Vagina (tissue), 2 donors: ENCODE data around the gene SLC30A3. TPM values are rescaled to one million over a fixed set of nuclear protein-coding genes. Genes with fewer than 3 reads are reported as not detected.

Source experiments
- DNase-seq, 2 donors: peaks; one replicate each; pipeline ENCODE4 v3.0.0-alpha.2; 2017; ENCODE audit errors: extremely low spot score in 2 of 2
- H3K27ac ChIP-seq: fragments of 200-600 bp; sonication (generic); one replicate; pipeline ENCODE4 v1.5.1; 2019
- H3K27me3 ChIP-seq: fragments of 200-600 bp; sonication (generic); one replicate; pipeline ENCODE4 v1.5.1; 2019
- H3K36me3 ChIP-seq, 2 donors: fragments of 200-600 bp; sonication (generic); one replicate each; pipeline ENCODE4 v1.5.1; 2017 to 2019
- H3K4me1 ChIP-seq: fragments of 200-600 bp; sonication (generic); one replicate; pipeline ENCODE4 v1.5.1; 2019
- H3K4me3 ChIP-seq, 2 donors: fragments of 200-600 bp; sonication (generic); 1 replicate in 1 of 2; 2 replicates in 1 of 2; pipeline ENCODE4 v1.5.1; 2016 to 2019
- H3K9me3 ChIP-seq: fragments of 200-600 bp; sonication (generic); one replicate; pipeline ENCODE4 v1.5.1; 2019
- POLR2A ChIP-seq, 2 donors: fragments of 450-650 bp; IDR thresholded peaks; one replicate each; pipeline ENCODE4 v1.6.1; 2017; ENCODE audit warnings: antibody characterized with exemption in 2 of 2, mild to moderate bottlenecking in 2 of 2, moderate library complexity in 2 of 2
- POLR2AphosphoS5 ChIP-seq, 2 donors: sonication (generic); formaldehyde crosslinking; IDR thresholded peaks; one replicate each; pipeline ENCODE4 v1.9.0; 2017; ENCODE audit warnings: antibody characterized with exemption in 2 of 2, mild to moderate bottlenecking in 2 of 2, low read depth in 1 of 2; ENCODE audit not compliant: insufficient read depth in 1 of 2
- intact Hi-C: fragments of 100-400 bp; cut with DNase I; formaldehyde crosslinking; loops from one replicate; pipeline ENCODE4 v1.15.1; 2023
- total RNA-seq: library from RNA; depleted of rRNA; stranded (reverse); fragments of >200 nt; gene quantifications from one replicate; pipeline ENCODE4 v1.2.3, GENCODE V29; 2016
- TF ChIP-seq, protein P1 (sequence below), 3 experiments: fragments of 450-650 bp in 2 of 3; fragments of 200-600 bp in 1 of 3; sonication (generic) in 1 of 3; IDR thresholded peaks; one replicate each; pipeline ENCODE4 v1.5.1; 2017 to 2019; ENCODE audit warnings: antibody characterized with exemption in 3 of 3, mild to moderate bottlenecking in 2 of 3, moderate library complexity in 2 of 3

The SLC30A3 gene, protein sequence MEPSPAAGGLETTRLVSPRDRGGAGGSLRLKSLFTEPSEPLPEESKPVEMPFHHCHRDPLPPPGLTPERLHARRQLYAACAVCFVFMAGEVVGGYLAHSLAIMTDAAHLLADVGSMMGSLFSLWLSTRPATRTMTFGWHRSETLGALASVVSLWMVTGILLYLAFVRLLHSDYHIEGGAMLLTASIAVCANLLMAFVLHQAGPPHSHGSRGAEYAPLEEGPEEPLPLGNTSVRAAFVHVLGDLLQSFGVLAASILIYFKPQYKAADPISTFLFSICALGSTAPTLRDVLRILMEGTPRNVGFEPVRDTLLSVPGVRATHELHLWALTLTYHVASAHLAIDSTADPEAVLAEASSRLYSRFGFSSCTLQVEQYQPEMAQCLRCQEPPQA
- total RNA-seq = 1.2 TPM

DNA sequence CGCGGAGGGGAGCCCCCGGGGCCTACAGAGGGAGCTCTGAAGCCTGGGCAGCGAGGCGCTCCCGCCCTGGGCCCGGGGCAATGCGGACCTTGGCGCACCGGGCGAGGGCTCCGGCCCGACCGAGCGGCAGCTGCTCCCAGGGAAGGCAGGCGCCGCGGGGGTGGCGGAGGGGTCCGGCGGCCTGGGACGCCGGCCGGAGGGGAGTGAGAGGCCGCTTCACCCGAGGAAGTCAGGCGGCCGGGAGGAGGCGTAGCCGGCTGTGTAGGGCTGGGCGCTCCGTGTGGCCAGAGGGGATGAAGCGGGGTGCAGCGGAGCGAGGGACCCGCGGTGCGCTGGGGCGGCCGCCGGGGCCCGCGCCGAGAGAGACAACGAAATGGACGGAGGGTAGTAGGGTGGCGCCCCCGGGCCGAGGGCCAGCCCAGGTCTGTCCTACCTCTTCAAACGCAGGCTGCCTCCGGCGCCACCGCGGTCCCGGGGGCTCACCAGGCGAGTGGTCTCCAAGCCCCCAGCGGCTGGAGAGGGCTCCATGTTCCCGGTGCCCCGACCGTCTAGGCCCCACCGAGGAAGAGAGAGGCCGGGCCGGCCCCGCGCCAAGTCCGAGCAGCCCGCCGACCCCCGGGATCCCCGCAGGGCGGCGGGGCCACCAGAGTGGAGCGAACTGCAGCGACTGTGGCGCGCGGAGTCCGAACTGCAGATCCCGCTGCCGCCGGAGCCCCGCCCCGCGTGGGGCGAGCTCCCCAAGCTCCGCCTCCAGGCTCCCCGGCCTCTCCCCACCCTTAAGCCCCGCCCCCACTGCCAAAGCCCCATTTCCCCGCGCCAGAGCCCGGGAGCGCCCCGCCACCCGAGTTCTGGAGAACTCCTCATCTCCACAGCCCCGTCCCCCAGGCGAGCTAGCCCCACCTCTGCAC, at the start of gene SLC30A3:
Gene SLC30A3, minus strand, starts transcription at position 669 of the 908 bp plus-strand sequence. Its CDS starts 141 bp downstream, at position 528.
- Histone ChIP-seq H3K9me3 (no peaks in the 10 kb centered on the region), H3K4me1 (peaks cover 31% of the 10 kb centered on the region), H3K27ac (no peak within 1 kb of the TSS), H3K27me3 (peaks cover 30% of the 10 kb centered on the region), H3K36me3 (no peaks in the 10 kb centered on the region), H3K4me3 (peak within 1 kb of the TSS; percentile 37 to 45)
- no peak for TF ChIP-seq POLR2A (IDR thresholded peaks at IDR 0.05)
- TF ChIP-seq, protein P1, sequence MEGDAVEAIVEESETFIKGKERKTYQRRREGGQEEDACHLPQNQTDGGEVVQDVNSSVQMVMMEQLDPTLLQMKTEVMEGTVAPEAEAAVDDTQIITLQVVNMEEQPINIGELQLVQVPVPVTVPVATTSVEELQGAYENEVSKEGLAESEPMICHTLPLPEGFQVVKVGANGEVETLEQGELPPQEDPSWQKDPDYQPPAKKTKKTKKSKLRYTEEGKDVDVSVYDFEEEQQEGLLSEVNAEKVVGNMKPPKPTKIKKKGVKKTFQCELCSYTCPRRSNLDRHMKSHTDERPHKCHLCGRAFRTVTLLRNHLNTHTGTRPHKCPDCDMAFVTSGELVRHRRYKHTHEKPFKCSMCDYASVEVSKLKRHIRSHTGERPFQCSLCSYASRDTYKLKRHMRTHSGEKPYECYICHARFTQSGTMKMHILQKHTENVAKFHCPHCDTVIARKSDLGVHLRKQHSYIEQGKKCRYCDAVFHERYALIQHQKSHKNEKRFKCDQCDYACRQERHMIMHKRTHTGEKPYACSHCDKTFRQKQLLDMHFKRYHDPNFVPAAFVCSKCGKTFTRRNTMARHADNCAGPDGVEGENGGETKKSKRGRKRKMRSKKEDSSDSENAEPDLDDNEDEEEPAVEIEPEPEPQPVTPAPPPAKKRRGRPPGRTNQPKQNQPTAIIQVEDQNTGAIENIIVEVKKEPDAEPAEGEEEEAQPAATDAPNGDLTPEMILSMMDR (IDR thresholded peaks at IDR 0.05) = no peak
- TF ChIP-seq POLR2AphosphoS5 (IDR thresholded peaks at IDR 0.05; ENCODE audit: insufficient read depth in 1 of 2, low read depth in 1 of 2) = no peak
- DNase-seq = no peak
- intact Hi-C loops = no loop called here

DNA sequence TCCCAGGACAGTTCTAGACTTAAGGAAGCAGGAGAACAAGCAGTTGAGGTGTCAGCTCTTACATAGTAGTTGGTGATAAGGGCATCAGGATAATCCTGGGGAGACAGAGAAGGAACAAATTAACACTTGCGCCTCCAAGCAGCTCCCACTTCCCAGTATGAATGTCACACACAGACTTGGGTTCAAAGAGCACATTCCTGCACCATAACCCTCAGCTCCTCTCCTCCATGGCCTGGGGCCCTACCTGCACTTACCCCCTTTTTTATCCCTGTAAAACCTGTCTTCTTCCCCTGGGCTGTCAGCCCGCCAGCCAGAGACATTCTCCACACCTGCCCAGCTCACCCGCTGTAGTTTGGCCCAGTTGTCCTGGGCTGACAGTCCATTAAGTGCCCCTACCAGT, 49.3 kb upstream of the SLC30A3 start:
- H3K9me3 ChIP-seq = no peaks in the 10 kb centered on the region
- no peak overlapping the region for H3K27ac ChIP-seq
- H3K4me3 ChIP-seq = no peak overlapping the region
- TF ChIP-seq POLR2AphosphoS5 (IDR thresholded peaks at IDR 0.05; ENCODE audit: insufficient read depth in 1 of 2, low read depth in 1 of 2) (no peak), POLR2A (IDR thresholded peaks at IDR 0.05) (no peak)
- TF ChIP-seq, protein P1 (IDR thresholded peaks at IDR 0.05) = no peak
- intact Hi-C loops = no loop called here
- peaks cover 9% of the 10 kb centered on the region for H3K27me3 ChIP-seq
- H3K36me3 ChIP-seq = peaks cover 0 to 13% of the 10 kb centered on the region in 2 donors
- no peak for DNase-seq
- peaks cover 13% of the 10 kb centered on the region for H3K4me1 ChIP-seq

DNA sequence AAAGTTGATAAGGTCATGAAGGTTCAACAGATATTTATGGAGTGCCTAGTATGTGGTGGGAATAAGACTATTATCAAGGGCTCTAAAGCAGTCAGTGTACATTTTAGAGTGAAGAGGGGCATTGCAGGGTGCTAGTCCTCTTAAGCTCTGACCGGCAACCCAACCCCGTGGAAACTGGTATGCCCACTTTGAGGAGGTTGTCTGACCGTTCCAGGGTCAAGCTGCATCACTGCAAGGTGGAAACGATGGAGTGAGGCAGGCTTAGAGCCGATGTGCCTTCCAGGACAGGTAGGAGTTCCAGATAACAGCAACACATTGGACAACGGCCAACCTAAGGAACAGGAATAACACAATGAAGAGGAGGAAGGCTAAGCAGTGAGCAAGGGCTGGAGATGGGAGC, 46.8 kb upstream of the SLC30A3 start:
- Histone ChIP-seq H3K27ac (no peak overlapping the region), H3K4me3 (no peak overlapping the region), H3K36me3 (peaks cover 0 to 13% of the 10 kb centered on the region in 2 donors), H3K9me3 (no peaks in the 10 kb centered on the region), H3K27me3 (peaks cover 22% of the 10 kb centered on the region), H3K4me1 (peaks cover 23% of the 10 kb centered on the region)
- DNase-seq = no peak
- TF ChIP-seq, protein P1 (IDR thresholded peaks at IDR 0.05) = no peak
- TF ChIP-seq POLR2AphosphoS5 (IDR thresholded peaks at IDR 0.05; ENCODE audit: insufficient read depth in 1 of 2, low read depth in 1 of 2) (no peak), POLR2A (IDR thresholded peaks at IDR 0.05) (no peak)
- intact Hi-C loops = no loop called here

DNA sequence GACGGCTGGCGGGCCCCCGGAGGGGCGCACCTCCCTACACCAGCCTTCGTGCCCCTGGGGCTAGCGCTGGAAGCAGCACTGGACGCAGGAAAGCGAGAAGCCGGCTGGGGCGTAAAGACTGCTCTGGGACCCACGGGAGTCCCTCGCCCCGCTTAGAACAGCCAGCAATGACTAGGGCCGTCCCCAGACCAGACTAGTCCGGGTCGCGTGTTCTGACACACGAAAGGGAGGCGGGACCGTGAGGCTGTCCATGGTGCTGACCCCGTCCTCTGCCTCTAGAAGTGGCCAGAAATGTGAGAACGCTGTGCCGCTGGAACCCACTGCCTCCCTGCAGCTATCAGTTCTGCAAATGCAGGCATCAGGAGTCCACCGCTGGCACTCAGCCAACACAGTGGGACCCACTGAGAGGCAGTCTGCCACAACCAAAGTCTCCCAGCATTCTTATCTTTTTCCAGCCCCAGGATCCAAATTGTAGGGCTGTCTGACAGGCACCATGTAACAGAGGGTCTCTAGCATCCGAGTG, 45.6 kb upstream of the SLC30A3 start, which contains the start of gene UCN:
Gene UCN, minus strand, starts transcription at position 87 of the 523 bp plus-strand sequence. CDS start 550 bp downstream, outside the sequence.
- Histone ChIP-seq H3K4me3 (no peak within 1 kb of the TSS), H3K27me3 (peaks cover 22% of the 10 kb centered on the region), H3K36me3 (peaks cover 0 to 13% of the 10 kb centered on the region in 2 donors), H3K4me1 (peaks cover 23% of the 10 kb centered on the region), H3K9me3 (no peaks in the 10 kb centered on the region), H3K27ac (no peak within 1 kb of the TSS)
- no peak for TF ChIP-seq POLR2A (IDR thresholded peaks at IDR 0.05)
- no peak for TF ChIP-seq POLR2AphosphoS5 (IDR thresholded peaks at IDR 0.05; ENCODE audit: insufficient read depth in 1 of 2, low read depth in 1 of 2)
- TF ChIP-seq, protein P1 (IDR thresholded peaks at IDR 0.05) = no peak
- intact Hi-C loops = no loop called here
- DNase-seq = no peak
